AG10803 (cell line): ENCODE results near the gene CYB5A.
"Not testable (repeated sequence)": the region's sequence is repeated elsewhere in the genome, so short reads cannot be mapped to it uniquely, and the experiment has no call there.

Source experiments
- DNase-seq: peaks from one replicate; pipeline ENCODE4 v3.0.0; 2010; ENCODE audit warnings: low read depth
- H3K4me3 ChIP-seq: 2 replicates; pipeline ENCODE4 v1.5.1; 2011; ENCODE audit warnings: mild to moderate bottlenecking, low read length, control low read depth
- CTCF ChIP-seq: conservative IDR thresholded peaks from 2 replicates; pipeline ENCODE4 v1.5.1; 2011; ENCODE audit warnings: mild to moderate bottlenecking, low read length, control low read depth, inconsistent platforms

CYB5A gene

GRCh38 chr18:74331404-74331803 is 39.6 kb upstream of the CYB5A start:
- no peak overlapping the region for H3K4me3 ChIP-seq
- DNase-seq = peak; percentile 66
- TF ChIP-seq CTCF = peak; percentile 76

- TF ChIP-seq CTCF = no peak
- DNase-seq = no peak
- no peak overlapping the region for H3K4me3 ChIP-seq
These were observed 38.0 kb upstream of the CYB5A start for GRCh38 chr18:74329688-74330205.

- H3K4me3 ChIP-seq = no peak overlapping the region
- DNase-seq = peak; percentile 53
- TF ChIP-seq CTCF = no peak
These were observed 36.4 kb upstream of the CYB5A start for GRCh38 chr18:74328206-74328605.

- not testable (repeated sequence) for H3K4me3 ChIP-seq, DNase-seq
These were observed 35.0 kb upstream of the CYB5A start for GRCh38 chr18:74326791-74327190.

GRCh38 chr18:74326231-74326630 is 34.5 kb upstream of the CYB5A start:
- no peak overlapping the region for H3K4me3 ChIP-seq
- DNase-seq = no peak
- TF ChIP-seq CTCF = no peak

GRCh38 chr18:74316257-74317170 is 24.8 kb upstream of the CYB5A start:
- H3K4me3 ChIP-seq = no peak overlapping the region
- TF ChIP-seq CTCF = no peak
- DNase-seq = peak; percentile 97

GRCh38 chr18:74315464-74316256 is 23.9 kb upstream of the CYB5A start, which contains the start of gene C18orf63:
Gene C18orf63, plus strand, starts transcription at chr18:74315839. Its CDS starts 2,027 bp downstream, at chr18:74317866.
- no peak for TF ChIP-seq CTCF
- DNase-seq = no peak

More at GRCh38 chr18:74315464-74316256, 23.9 kb upstream of the CYB5A start, which contains the start of gene C18orf63:
- no peak within 1 kb of the TSS for H3K4me3 ChIP-seq
